Nephron progenitor cell (in vitro differentiated cells): ENCODE data around the gene GCDH.
A peak's percentile ranks its signal among the peaks of the same experiment; 100 is the strongest.
"Not testable (repeated sequence)": the region's sequence is repeated elsewhere in the genome, so short reads cannot be mapped to it uniquely, and the experiment has no call there.

ENCODE experiments used
- DNase-seq: peaks from one replicate; pipeline ENCODE4 v3.0.0; 2021
- H3K27ac Mint-ChIP-seq: 2 replicates; pipeline ENCODE4 v1.8.0; 2021; ENCODE audit warnings: mild to moderate bottlenecking, moderate library complexity, mixed read lengths
- H3K27me3 Mint-ChIP-seq: 2 replicates; pipeline ENCODE4 v1.8.0; 2021; ENCODE audit warnings: mild to moderate bottlenecking, low read depth, mixed read lengths; ENCODE audit not compliant: poor library complexity
- H3K36me3 Mint-ChIP-seq: 2 replicates; pipeline ENCODE4 v1.8.0; 2021; ENCODE audit warnings: low read depth, mixed read lengths
- H3K4me1 Mint-ChIP-seq: 2 replicates; pipeline ENCODE4 v1.8.0; 2021; ENCODE audit warnings: mixed read lengths
- H3K4me3 Mint-ChIP-seq: 2 replicates; pipeline ENCODE4 v1.8.0; 2021; ENCODE audit warnings: mild to moderate bottlenecking, moderate library complexity, mixed read lengths
- H3K9me3 Mint-ChIP-seq: 2 replicates; pipeline ENCODE4 v1.8.0; 2021; ENCODE audit warnings: mild to moderate bottlenecking, moderate library complexity, mixed read lengths
- CTCF ChIP-seq: fragments of 200-600 bp; sonication (generic); IDR thresholded peaks from 2 replicates; pipeline ENCODE4 v1.5.0; 2021; ENCODE audit warnings: antibody characterized with exemption

GCDH gene

GRCh38 chr19:12885749-12886650 is 5.0 kb upstream of the GCDH start:
- peaks cover 18% of the 10 kb centered on the region for H3K4me1 Mint-ChIP-seq
- peaks cover 74% of the 10 kb centered on the region for H3K27me3 Mint-ChIP-seq
- peaks cover 27% of the 10 kb centered on the region for H3K9me3 Mint-ChIP-seq
- H3K27ac Mint-ChIP-seq: no peak overlapping the region
- H3K4me3 Mint-ChIP-seq: peak overlapping the region; percentile 70
- no peaks in the 10 kb centered on the region for H3K36me3 Mint-ChIP-seq
- no peak for TF ChIP-seq CTCF
- no peak for DNase-seq

GRCh38 chr19:12886651-12886968 is 4.3 kb upstream of the GCDH start:
- Mint-ChIP-seq H3K27me3 (peaks cover 74% of the 10 kb centered on the region), H3K27ac (no peak overlapping the region), H3K9me3 (peaks cover 27% of the 10 kb centered on the region), H3K36me3 (no peaks in the 10 kb centered on the region), H3K4me3 (peak overlapping the region; percentile 70), H3K4me1 (peaks cover 25% of the 10 kb centered on the region)
- no peak for TF ChIP-seq CTCF
- no peak for DNase-seq

GRCh38 chr19:12886969-12887747 is 3.8 kb upstream of the GCDH start, which contains the start of gene KLF1:
Gene KLF1 (minus strand): TSS chr19:12887201. CDS start chr19:12887140, 61 bp downstream.
- Mint-ChIP-seq H3K4me3 (peak within 1 kb of the TSS; percentile 70), H3K27ac (no peak within 1 kb of the TSS), H3K9me3 (peaks cover 27% of the 10 kb centered on the region), H3K36me3 (no peaks in the 10 kb centered on the region), H3K4me1 (peaks cover 30% of the 10 kb centered on the region), H3K27me3 (peaks cover 73% of the 10 kb centered on the region)
- no peak for DNase-seq
- no peak for TF ChIP-seq CTCF

DNA sequence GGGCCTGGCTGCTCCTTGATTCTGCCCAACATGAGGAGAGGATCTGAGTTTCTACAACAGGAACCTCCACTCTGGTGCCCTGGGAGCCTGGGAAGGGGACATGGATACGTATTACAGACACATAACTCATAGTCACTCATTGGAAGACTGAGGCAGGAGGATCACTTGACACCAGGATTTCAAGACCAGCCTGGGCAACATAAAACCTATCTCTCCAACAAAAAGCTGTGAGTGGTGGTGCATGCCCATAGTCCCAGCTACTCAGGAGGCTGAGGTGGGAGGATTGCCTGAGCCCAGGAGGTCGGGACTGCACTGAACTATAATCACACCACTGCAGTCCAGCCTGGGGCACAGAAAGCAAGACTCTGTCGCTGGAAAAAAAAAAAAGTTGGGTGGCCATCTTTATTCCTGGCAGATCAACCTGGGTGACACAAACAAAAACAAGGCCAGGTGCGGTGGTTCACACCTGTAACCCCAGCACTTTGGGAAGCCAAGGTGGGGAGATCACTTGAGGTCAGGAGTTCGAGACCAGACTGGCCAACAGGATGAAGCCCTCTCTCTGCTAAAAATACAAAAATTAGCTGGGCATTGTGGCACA is 2.9 kb upstream of the GCDH start:
- no peak for TF ChIP-seq CTCF
- no peak overlapping the region for H3K4me3 Mint-ChIP-seq
- H3K27ac Mint-ChIP-seq: no peak overlapping the region
- peaks cover 26% of the 10 kb centered on the region for H3K9me3 Mint-ChIP-seq
- DNase-seq: no peak
- H3K27me3 Mint-ChIP-seq: peaks cover 63% of the 10 kb centered on the region
- peaks cover 32% of the 10 kb centered on the region for H3K4me1 Mint-ChIP-seq
- no peaks in the 10 kb centered on the region for H3K36me3 Mint-ChIP-seq

DNA sequence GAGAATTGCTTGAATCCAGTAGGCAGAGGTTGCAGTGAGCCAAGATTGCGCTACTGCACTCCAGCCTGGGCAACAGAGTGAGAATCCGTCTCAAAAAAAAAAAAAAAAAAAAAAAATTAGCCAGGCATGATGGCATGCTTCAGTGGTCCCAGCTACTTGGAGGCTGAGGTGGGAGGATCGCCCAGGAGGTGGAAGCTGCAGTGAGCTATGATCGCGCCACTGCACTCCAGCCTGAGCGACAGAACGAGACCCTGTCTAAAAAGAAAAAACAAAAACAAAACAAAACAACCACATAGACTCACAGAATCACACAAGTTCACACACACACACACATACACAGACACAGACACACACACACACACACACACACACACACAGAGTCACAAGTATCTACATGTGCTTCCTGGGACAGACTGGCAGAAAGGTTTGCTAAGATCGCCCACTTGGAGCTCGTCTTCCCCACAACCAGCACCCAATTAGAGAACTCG is 617 bp upstream of the GCDH start:
- Mint-ChIP-seq H3K4me1 (peaks cover 32% of the 10 kb centered on the region), H3K4me3 (peak overlapping the region; percentile 99), H3K27me3 (peaks cover 41% of the 10 kb centered on the region), H3K36me3 (peaks cover 13% of the 10 kb centered on the region), H3K27ac (peak overlapping the region; percentile 99)
- DNase-seq, H3K9me3 Mint-ChIP-seq: not testable (repeated sequence)

DNA sequence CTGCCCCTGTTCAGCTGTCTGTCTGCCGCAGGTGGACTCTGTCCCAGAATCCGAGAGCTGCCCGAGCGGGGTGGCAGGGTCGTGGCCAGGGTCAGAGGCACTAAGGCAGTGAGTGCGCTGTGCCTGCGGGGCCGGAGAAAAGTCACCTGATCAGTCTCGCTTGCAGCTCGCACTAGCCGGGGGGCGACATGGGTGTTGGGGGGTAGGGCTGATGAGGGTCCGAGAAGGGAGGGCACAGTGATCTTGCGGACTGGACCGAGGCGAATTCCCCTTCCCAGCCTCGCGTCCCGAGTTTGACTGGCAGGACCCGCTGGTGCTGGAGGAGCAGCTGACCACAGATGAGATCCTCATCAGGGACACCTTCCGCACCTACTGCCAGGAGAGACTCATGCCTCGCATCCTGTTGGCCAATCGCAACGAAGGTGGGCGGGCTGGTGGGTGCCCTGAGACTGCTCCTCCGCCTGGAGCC is 627 bp downstream of the GCDH start:
- H3K4me3 Mint-ChIP-seq: peak overlapping the region; percentile 99
- peaks cover 28% of the 10 kb centered on the region for H3K4me1 Mint-ChIP-seq
- H3K36me3 Mint-ChIP-seq: peaks cover 13% of the 10 kb centered on the region
- H3K27me3 Mint-ChIP-seq: peaks cover 31% of the 10 kb centered on the region
- peak; percentile 48 for DNase-seq
- peak overlapping the region; percentile 95 for H3K27ac Mint-ChIP-seq
- TF ChIP-seq CTCF: no peak
- peaks cover 2% of the 10 kb centered on the region for H3K9me3 Mint-ChIP-seq
